LNCaP clone FGC (cell line): ENCODE results near the gene DHPS.

Experiments
- DNase-seq: peaks from one replicate; pipeline ENCODE4 v3.0.0-alpha.2; 2011; ENCODE audit warnings: low read depth
- H3K4me3 ChIP-seq: 2 replicates; pipeline ENCODE4 v1.5.1; 2011; ENCODE audit warnings: mild to moderate bottlenecking, low read depth, low read length, control low read depth
- CTCF ChIP-seq: IDR thresholded peaks from 2 replicates; pipeline ENCODE4 v1.5.1; 2012; ENCODE audit warnings: mild to moderate bottlenecking; ENCODE audit not compliant: control insufficient read depth, insufficient read depth; ENCODE audit errors: extremely low read depth

Gene DHPS

GRCh38 chr19:12666265-12667048, 15.2 kb downstream of the DHPS start, which contains the start of the genes MAN2B1 and WDR83:
TSS of gene MAN2B1 (minus strand) at chr19:12666742. CDS start at chr19:12666701, 41 bp downstream.
TSS of gene WDR83 (plus strand) at chr19:12666807. CDS start at chr19:12669791, 2,984 bp downstream.
- TF ChIP-seq CTCF = no peak
- DNase-seq = no peak

GRCh38 chr19:12665671-12666264, 15.9 kb downstream of the DHPS start:
- TF ChIP-seq CTCF = no peak
- no peak for DNase-seq
- peak overlapping the region; percentile 98 for H3K4me3 ChIP-seq

More at GRCh38 chr19:12666265-12667048, 15.2 kb downstream of the DHPS start, which contains the start of the genes MAN2B1 and WDR83:
- peak within 1 kb of the TSS; percentile 98 for H3K4me3 ChIP-seq

- no peak for DNase-seq
- TF ChIP-seq CTCF = no peak
- no peak overlapping the region for H3K4me3 ChIP-seq
These were observed 16.5 kb downstream of the DHPS start for GRCh38 chr19:12665281-12665573.

GRCh38 chr19:12664406-12665280, 17.0 kb downstream of the DHPS start:
- H3K4me3 ChIP-seq = no peak overlapping the region
- no peak for TF ChIP-seq CTCF
- no peak for DNase-seq

GRCh38 chr19:12660980-12661379, 20.7 kb downstream of the DHPS start:
- no peak overlapping the region for H3K4me3 ChIP-seq
- no peak for DNase-seq
- no peak for TF ChIP-seq CTCF

- DNase-seq = no peak
- H3K4me3 ChIP-seq = no peak overlapping the region
- TF ChIP-seq CTCF = no peak
These were observed 23.7 kb downstream of the DHPS start for GRCh38 chr19:12657966-12658365.
